A549 (cell line): ENCODE data around the gene CCDC146. TPM values are rescaled to one million over a fixed set of nuclear protein-coding genes. Genes with fewer than 3 reads are reported as not detected.
A peak's percentile ranks its signal among the peaks of the same experiment; 100 is the strongest.

Experiments used
- ATAC-seq, 2 experiments: fragments of 200-7000 bp in 1 of 2; fragments of >200 bp in 1 of 2; cut with Nextera tagmentation in 1 of 2; cut with Tn5 transposase in 1 of 2; 3 replicates each; pipeline versions ENCODE4 v1.8.0 to v1.9.1; 2018 to 2020; ENCODE audit warnings: mild to moderate bottlenecking in 1 of 2, moderate library complexity in 1 of 2
- CTCF ChIA-PET: fragments of 300-600 bp; sonication (Branson Sonifier 250); formaldehyde crosslinking; extraction: SDS; loops from one replicate; lab custom pipeline; 2021; ENCODE audit warnings: antibody characterized with exemption, inconsistent platforms; lab: Yijun Ruan, JAX
- POLR2A ChIA-PET: fragments of 350-600 bp; formaldehyde crosslinking; extraction: SDS; loops from one replicate; lab custom pipeline; 2021; ENCODE audit warnings: antibody characterized with exemption, inconsistent platforms; lab: Yijun Ruan, JAX
- DNase-seq, 2 experiments: peaks; one replicate each; pipeline versions ENCODE4 v3.0.0 to v3.0.0-alpha.2; 2011 to 2016; ENCODE audit warnings: low read depth in 1 of 2, low spot score in 1 of 2
- FAIRE-seq: peaks from 2 replicates; lab custom pipeline; 2011; peaks lifted over from hg19 to GRCh38; lab: Jason Lieb, UNC
- H3K27ac ChIP-seq, 2 experiments: fragments of >200 bp; sonication (Bioruptor Twin); formaldehyde crosslinking; 3 replicates each; pipeline ENCODE4 v1.5.1; 2016 to 2017
- H3K4me1 ChIP-seq: fragments of >200 bp; sonication (Bioruptor Twin); formaldehyde crosslinking; 3 replicates; pipeline ENCODE4 v1.6.1; 2016
- H3K4me2 ChIP-seq: fragments of >200 bp; sonication (Bioruptor Twin); formaldehyde crosslinking; 3 replicates; pipeline ENCODE4 v1.6.1; 2016
- H3K4me3 ChIP-seq: fragments of >200 bp; sonication (Bioruptor Twin); formaldehyde crosslinking; 3 replicates; pipeline ENCODE4 v1.5.1; 2016
- H3K9me3 ChIP-seq: fragments of >200 bp; sonication (Bioruptor Twin); formaldehyde crosslinking; 3 replicates; pipeline ENCODE4 v1.6.1; 2016
- CEBPB ChIP-seq, 2 experiments: fragments of >200 bp in 1 of 2; sonication (Bioruptor Twin) in 1 of 2; formaldehyde crosslinking in 1 of 2; IDR thresholded peaks; 2 replicates each; pipeline ENCODE4 v1.6.1; 2012 to 2016
- EHMT2 ChIP-seq: fragments of 200-600 bp; sonication (generic); IDR thresholded peaks from 2 replicates; pipeline ENCODE4 v1.6.1; 2016; ENCODE audit warnings: antibody characterized with exemption, low read depth, mild to moderate bottlenecking, moderate library complexity
- EP300 ChIP-seq, 2 experiments: fragments of >200 bp; sonication (Bioruptor Twin); formaldehyde crosslinking; IDR thresholded peaks; 2 replicates in 1 of 2; 3 replicates in 1 of 2; pipeline ENCODE4 v1.6.1; 2016 to 2017
- FOSB ChIP-seq: fragments of 250-450 bp; sonication (Bioruptor Pico); IDR thresholded peaks from 2 replicates; pipeline ENCODE4 v1.5.0; 2020; ENCODE audit warnings: mild to moderate bottlenecking, moderate library complexity
- GATA3 ChIP-seq: IDR thresholded peaks from 2 replicates; pipeline ENCODE4 v1.6.1; 2012; ENCODE audit warnings: borderline replicate concordance
- HEYL ChIP-seq: fragments of 250-450 bp; sonication (Bioruptor Pico); IDR thresholded peaks from 2 replicates; pipeline ENCODE4 v1.8.0; 2021; ENCODE audit warnings: mild to moderate bottlenecking, moderate library complexity
- HOXB13 ChIP-seq: fragments of 250-450 bp; sonication (Bioruptor Pico); IDR thresholded peaks from 2 replicates; pipeline ENCODE4 v1.5.0; 2020; ENCODE audit warnings: low read depth, mild to moderate bottlenecking, moderate library complexity
- HOXB5 ChIP-seq: fragments of 250-450 bp; sonication (Bioruptor Pico); IDR thresholded peaks from 2 replicates; pipeline ENCODE4 v1.5.0; 2020; ENCODE audit warnings: mild to moderate bottlenecking, moderate library complexity
- KDM1A ChIP-seq: fragments of 200-600 bp; sonication (generic); IDR thresholded peaks from 2 replicates; pipeline ENCODE4 v1.6.1; 2016; ENCODE audit warnings: low read depth, mild to moderate bottlenecking
- KDM5A ChIP-seq: fragments of 200-600 bp; sonication (generic); IDR thresholded peaks from 2 replicates; pipeline ENCODE4 v1.6.1; 2016; ENCODE audit warnings: antibody characterized with exemption, mild to moderate bottlenecking
- MAFK ChIP-seq: fragments of 450-650 bp; IDR thresholded peaks from 2 replicates; pipeline ENCODE4 v1.6.1; 2014; ENCODE audit not compliant: partially characterized antibody
- MYC ChIP-seq: IDR thresholded peaks from 2 replicates; pipeline ENCODE4 v1.6.1; 2012; ENCODE audit warnings: mild to moderate bottlenecking, inconsistent platforms, low read length, improper control_type of control experiment, borderline replicate concordance
- NPAS2 ChIP-seq: fragments of 250-450 bp; sonication (Bioruptor Pico); IDR thresholded peaks from 2 replicates; pipeline ENCODE4 v1.8.0; 2022; ENCODE audit warnings: mild to moderate bottlenecking, moderate library complexity, borderline replicate concordance
- POLR2AphosphoS2 ChIP-seq: conservative IDR thresholded peaks from 2 replicates; pipeline ENCODE4 v1.6.1; 2012; ENCODE audit warnings: low read length, improper control_type of control experiment, inconsistent platforms
- RARB ChIP-seq: fragments of 250-450 bp; sonication (Bioruptor Pico); IDR thresholded peaks from 2 replicates; pipeline ENCODE4 v1.8.0; 2021; ENCODE audit warnings: mild to moderate bottlenecking, moderate library complexity
- RCOR1 ChIP-seq: fragments of 150-350 bp; IDR thresholded peaks from 2 replicates; pipeline ENCODE4 v1.6.1; 2014; ENCODE audit warnings: antibody characterized with exemption, low read length, low read depth
- SREBF2 ChIP-seq: fragments of 450-650 bp; IDR thresholded peaks from 2 replicates; pipeline ENCODE4 v1.6.1; 2014; ENCODE audit warnings: mild to moderate bottlenecking, moderate library complexity
- ZC3H11A ChIP-seq: fragments of 450-650 bp; IDR thresholded peaks from 2 replicates; pipeline ENCODE4 v1.6.1; 2014; ENCODE audit warnings: antibody characterized with exemption, mild to moderate bottlenecking
- ZFP36 ChIP-seq: fragments of 450-650 bp; IDR thresholded peaks from 2 replicates; pipeline ENCODE4 v1.6.1; 2014; ENCODE audit warnings: borderline replicate concordance; ENCODE audit not compliant: partially characterized antibody
- WGBS: methylation state at CpG from one replicate; pipeline ENCODE4 v1.1.6; 2017; ENCODE audit errors: missing lambda C conversion rate; 5-methylcytosine and 5-hydroxymethylcytosine counted together
- polyA plus RNA-seq, 4 experiments: library from polyadenylated mRNA; depleted of rRNA in 3 of 4; stranded (reverse); fragments of >200 nt; fragmentation: RNase III in 1 of 4; extraction: RNeasy Plus Mini Kit Qiagen cat#74134 plus additional on column Dnase treatment in 1 of 4; gene quantifications; 2 replicates in 3 of 4; 3 replicates in 1 of 4; pipeline ENCODE4 v1.2.3, GENCODE V29; 2011 to 2017
- TF ChIP-seq, protein P1 (sequence below): fragments of >200 bp; sonication (Bioruptor Twin); formaldehyde crosslinking; IDR thresholded peaks from 2 replicates; pipeline ENCODE4 v1.6.1; 2016
- TF ChIP-seq, protein P2 (sequence below): IDR thresholded peaks from 2 replicates; pipeline ENCODE4 v1.6.1; 2012
- TF ChIP-seq, protein P3 (sequence below): fragments of 450-650 bp; IDR thresholded peaks from 2 replicates; pipeline ENCODE4 v1.6.1; 2014; ENCODE audit warnings: antibody characterized with exemption

The CCDC146 gene
- polyA plus RNA-seq, 2 of the 4 experiments (the other 2 are of a cell fraction): 1.4 to 3.4 TPM

DNA sequence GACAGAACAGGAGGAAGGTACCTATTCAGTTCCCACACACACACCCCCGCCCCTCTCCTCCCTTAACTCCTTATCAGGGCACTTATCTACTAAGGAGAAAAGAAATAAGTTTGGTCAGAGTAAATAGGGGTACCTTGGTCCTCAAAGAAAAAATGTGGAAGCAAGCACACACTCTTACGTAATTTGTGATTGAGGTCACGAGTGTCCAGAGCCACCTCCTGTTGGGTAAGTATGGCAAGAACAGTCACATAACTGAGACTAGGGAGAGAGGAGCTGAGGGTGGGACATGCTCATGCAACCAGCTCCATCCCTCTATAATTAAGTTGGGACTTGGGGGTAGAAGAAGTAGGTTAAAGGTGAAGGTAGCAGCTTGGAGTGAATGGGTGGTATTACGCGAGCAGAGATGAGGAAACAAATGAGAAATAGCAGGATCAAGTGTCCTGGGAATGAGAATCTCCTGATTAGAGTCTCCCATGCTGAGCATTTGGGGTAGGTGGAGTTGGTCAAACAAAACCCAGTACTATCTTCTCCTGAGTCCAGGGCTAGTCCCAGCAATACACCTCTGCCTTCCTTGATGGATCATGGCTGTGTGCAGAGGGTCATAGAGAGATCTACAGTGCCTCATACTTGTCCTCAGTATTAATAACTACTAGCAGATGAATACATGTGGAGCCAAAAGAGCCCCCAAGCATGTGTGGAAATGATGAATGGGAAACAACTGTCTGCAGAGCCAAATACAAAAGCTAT is 216.6 kb downstream of the CCDC146 start:
- H3K4me1 ChIP-seq: peaks cover 9% of the 10 kb centered on the region; the same call in 2 of the 3 replicates
- peak; percentile 39; a peak in 3 of 6 replicates for ATAC-seq
- no peak for FAIRE-seq
- H3K9me3 ChIP-seq: no peaks in the 10 kb centered on the region
- TF ChIP-seq CEBPB (IDR thresholded peaks at IDR 0.05) (0 out of 4 replicates have a peak, but pooled peaks have one; percentile 17 to 36), EHMT2 (no peak), EP300 (IDR thresholded peaks at IDR 0.05) (no peak)
- H3K27ac ChIP-seq: peak overlapping the region in 1 of 2 experiments; percentile 28; a peak in 1 of 6 replicates
- ChIA-PET POLR2A (no interaction called here), CTCF (interaction anchor here (1.4 kb wide), 1 partner anchor 9 kb away, joined by 3 read pairs; no protein-coding TSS in a partner anchor)
- no peak overlapping the region for H3K4me3 ChIP-seq
- H3K4me2 ChIP-seq: peak overlapping the region; percentile 19; the same call in 1 of the 3 replicates
- DNase-seq: peak in 1 of 2 experiments; percentile 15
- 78% methylated on average over 5 of the region's 5 CpGs for WGBS

DNA sequence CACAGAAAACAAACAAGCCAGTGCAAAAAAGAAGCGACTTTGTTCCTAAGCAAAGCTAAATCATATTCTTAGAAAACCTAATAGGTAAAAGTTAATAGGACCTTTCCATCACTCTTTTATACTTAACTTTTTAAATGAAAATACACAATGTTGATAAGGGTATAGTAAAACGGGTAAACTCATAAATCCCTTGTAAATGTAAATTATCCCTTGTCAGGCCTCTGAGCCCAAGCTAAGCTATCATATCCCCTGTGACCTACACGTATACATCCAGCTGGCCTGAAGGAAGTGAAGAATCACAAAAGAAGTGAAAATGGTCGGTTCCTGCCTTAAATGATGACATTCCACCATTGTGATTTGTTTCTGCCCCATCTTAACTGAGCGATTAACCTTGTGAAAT is 217.3 kb downstream of the CCDC146 start:
- Histone ChIP-seq H3K27ac (no peak overlapping the region), H3K4me3 (no peak overlapping the region), H3K9me3 (no peaks in the 10 kb centered on the region), H3K4me1 (peaks cover 9% of the 10 kb centered on the region; the same call in 2 of the 3 replicates), H3K4me2 (no peak overlapping the region)
- CTCF ChIA-PET: interaction anchor here (1.4 kb wide), 1 partner anchor 8 kb away, joined by 3 read pairs; no protein-coding TSS in a partner anchor
- no peak for DNase-seq
- FAIRE-seq: no peak
- WGBS: 70% methylated on average over 5 of the region's 5 CpGs
- no peak for ATAC-seq
- TF ChIP-seq, protein P1, sequence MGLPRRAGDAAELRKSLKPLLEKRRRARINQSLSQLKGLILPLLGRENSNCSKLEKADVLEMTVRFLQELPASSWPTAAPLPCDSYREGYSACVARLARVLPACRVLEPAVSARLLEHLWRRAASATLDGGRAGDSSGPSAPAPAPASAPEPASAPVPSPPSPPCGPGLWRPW: no peak
- TF ChIP-seq MAFK: no peak
- no peak for TF ChIP-seq KDM5A
- TF ChIP-seq, protein P2, sequence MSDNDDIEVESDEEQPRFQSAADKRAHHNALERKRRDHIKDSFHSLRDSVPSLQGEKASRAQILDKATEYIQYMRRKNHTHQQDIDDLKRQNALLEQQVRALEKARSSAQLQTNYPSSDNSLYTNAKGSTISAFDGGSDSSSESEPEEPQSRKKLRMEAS: no peak
- no peak for TF ChIP-seq SREBF2
- TF ChIP-seq KDM1A: no peak
- TF ChIP-seq ZC3H11A: no peak
- no peak for TF ChIP-seq RARB (CRISPR knock-in tag)
- no peak for TF ChIP-seq FOSB
- TF ChIP-seq HEYL (CRISPR knock-in tag): no peak
- no peak for TF ChIP-seq POLR2AphosphoS2
- no peak for TF ChIP-seq NPAS2 (CRISPR knock-in tag)
- no peak for TF ChIP-seq HOXB13 (CRISPR knock-in tag)
- no peak for TF ChIP-seq HOXB5 (CRISPR knock-in tag)
- TF ChIP-seq ZFP36: no peak
- TF ChIP-seq, protein P3, sequence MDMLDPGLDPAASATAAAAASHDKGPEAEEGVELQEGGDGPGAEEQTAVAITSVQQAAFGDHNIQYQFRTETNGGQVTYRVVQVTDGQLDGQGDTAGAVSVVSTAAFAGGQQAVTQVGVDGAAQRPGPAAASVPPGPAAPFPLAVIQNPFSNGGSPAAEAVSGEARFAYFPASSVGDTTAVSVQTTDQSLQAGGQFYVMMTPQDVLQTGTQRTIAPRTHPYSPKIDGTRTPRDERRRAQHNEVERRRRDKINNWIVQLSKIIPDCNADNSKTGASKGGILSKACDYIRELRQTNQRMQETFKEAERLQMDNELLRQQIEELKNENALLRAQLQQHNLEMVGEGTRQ: no peak
- TF ChIP-seq RCOR1: no peak
- no peak for TF ChIP-seq MYC
- TF ChIP-seq GATA3: no peak
- POLR2A ChIA-PET: no interaction called here

Other genes starting within 250 kb of the CCDC146 start
- not detected in 2 replicates for gene SPDYE17, start 90.3 kb upstream of the CCDC146 start, polyA plus RNA-seq (2011; rRNA removed)
- gene SPDYE17, start 90.3 kb upstream of the CCDC146 start, polyA plus RNA-seq (2017; fragmentation: RNase III; extraction: RNeasy Plus Mini Kit Qiagen cat#74134 plus additional on column Dnase treatment): not detected in 3 replicates
- gene SPDYE18, start 60.1 kb upstream of the CCDC146 start, polyA plus RNA-seq (2011; rRNA removed): not detected in 2 replicates
- not detected in 3 replicates for gene SPDYE18, start 60.1 kb upstream of the CCDC146 start, polyA plus RNA-seq (2017; fragmentation: RNase III; extraction: RNeasy Plus Mini Kit Qiagen cat#74134 plus additional on column Dnase treatment)
- gene FGL2, start 77.2 kb downstream of the CCDC146 start, polyA plus RNA-seq (2011; rRNA removed): not detected in 2 replicates
- gene FGL2, start 77.2 kb downstream of the CCDC146 start, polyA plus RNA-seq (2017; fragmentation: RNase III; extraction: RNeasy Plus Mini Kit Qiagen cat#74134 plus additional on column Dnase treatment): not detected in 3 replicates